Activated naive CD4-positive, alpha-beta T cell treated with Interleukin-2 at 50 U/mL for 16 hours (primary cell): Measurements from ENCODE around the gene ATE1.
"Not testable (repeated sequence)": the region's sequence is repeated elsewhere in the genome, so short reads cannot be mapped to it uniquely, and the experiment has no call there.

Experiments
- DNase-seq: peaks from one replicate; pipeline ENCODE4 v3.0.0-alpha.2; 2020

Gene ATE1

GRCh38 chr10:121828045-121828444 lies 99.8 kb downstream of the ATE1 start:
- no peak for DNase-seq

GRCh38 chr10:121826773-121827172 lies 101.1 kb downstream of the ATE1 start:
- not testable (repeated sequence) for DNase-seq

- DNase-seq: no peak
These were observed 103.8 kb downstream of the ATE1 start for GRCh38 chr10:121823993-121824463.

- DNase-seq: no peak
These were observed 105.1 kb downstream of the ATE1 start for GRCh38 chr10:121822724-121823123.

GRCh38 chr10:121822180-121822579 lies 105.7 kb downstream of the ATE1 start:
- no peak for DNase-seq

- no peak for DNase-seq
These were observed 108.8 kb downstream of the ATE1 start for GRCh38 chr10:121819049-121819448.

GRCh38 chr10:121818599-121818998 lies 109.2 kb downstream of the ATE1 start:
- no peak for DNase-seq

- DNase-seq: no peak
These were observed 111.6 kb downstream of the ATE1 start for GRCh38 chr10:121816197-121816596.

GRCh38 chr10:121813857-121814256 lies 114.0 kb downstream of the ATE1 start:
- DNase-seq: no peak

- no peak for DNase-seq
These were observed 114.5 kb downstream of the ATE1 start for GRCh38 chr10:121813211-121813815.

- no peak for DNase-seq
These were observed 115.8 kb downstream of the ATE1 start for GRCh38 chr10:121812031-121812430.

GRCh38 chr10:121811386-121811785 lies 116.4 kb downstream of the ATE1 start:
- DNase-seq: no peak

- DNase-seq: no peak
These were observed 119.0 kb downstream of the ATE1 start for GRCh38 chr10:121808835-121809234.

- DNase-seq: no peak
These were observed 123.4 kb downstream of the ATE1 start for GRCh38 chr10:121804460-121804859.

- no peak for DNase-seq
These were observed 124.2 kb downstream of the ATE1 start for GRCh38 chr10:121803611-121804010.

GRCh38 chr10:121800831-121801230 lies 127.0 kb downstream of the ATE1 start:
- no peak for DNase-seq

GRCh38 chr10:121800146-121800545 lies 127.7 kb downstream of the ATE1 start:
- no peak for DNase-seq

GRCh38 chr10:121797490-121797889 lies 130.3 kb downstream of the ATE1 start:
- no peak for DNase-seq

- DNase-seq: no peak
These were observed 131.5 kb downstream of the ATE1 start for GRCh38 chr10:121796342-121796741.

- no peak for DNase-seq
These were observed 135.6 kb downstream of the ATE1 start for GRCh38 chr10:121792198-121792597.

- DNase-seq: no peak
These were observed 136.1 kb downstream of the ATE1 start for GRCh38 chr10:121791761-121792160.

GRCh38 chr10:121788717-121789116 lies 139.1 kb downstream of the ATE1 start:
- no peak for DNase-seq

GRCh38 chr10:121788115-121788514 lies 139.7 kb downstream of the ATE1 start:
- no peak for DNase-seq

GRCh38 chr10:121787169-121787568 lies 140.7 kb downstream of the ATE1 start:
- DNase-seq: no peak

- no peak for DNase-seq
These were observed 144.0 kb downstream of the ATE1 start for GRCh38 chr10:121783782-121784372.
